CD14-positive monocyte (primary cell): ENCODE measurements around the gene DLG1. TPM values are rescaled to one million over a fixed set of nuclear protein-coding genes. Genes with fewer than 3 reads are reported as not detected.
A peak's percentile ranks its signal among the peaks of the same experiment; 100 is the strongest.

ENCODE experiments used
- DNase-seq, 3 donors: peaks; one replicate each; pipeline ENCODE4 v3.0.0-alpha.2; 2011 to 2022
- H2AFZ ChIP-seq: 2 replicates; pipeline ENCODE4 v1.6.0; 2012; ENCODE audit warnings: mild to moderate bottlenecking, low read depth, low read length, inconsistent platforms; ENCODE audit not compliant: insufficient read depth, poor library complexity, severe bottlenecking
- H3K27ac ChIP-seq, 2 donors: 1 replicate in 1 of 2; 2 replicates in 1 of 2; pipeline ENCODE4 v1.5.1; 2012 to 2013; ENCODE audit warnings: low read length in 2 of 2, control low read depth in 1 of 2, inconsistent platforms in 1 of 2, low read depth in 1 of 2, mild to moderate bottlenecking in 1 of 2
- H3K27me3 ChIP-seq, 2 donors: one replicate each; pipeline versions ENCODE4 v1.6.0 to v1.6.1; 2011 to 2013; ENCODE audit warnings: low read length in 2 of 2; ENCODE audit not compliant: control insufficient read depth in 2 of 2, insufficient read depth in 2 of 2
- H3K36me3 ChIP-seq, 2 donors: replicated peaks in 1 of 2; 1 replicate in 1 of 2; 2 replicates in 1 of 2; pipeline versions ENCODE4 v1.5.1 to v1.6.1; 2012 to 2013; ENCODE audit warnings: low read length in 2 of 2, control low read depth in 1 of 2, inconsistent platforms in 1 of 2, mild to moderate bottlenecking in 1 of 2; ENCODE audit not compliant: insufficient read depth in 2 of 2, control insufficient read depth in 1 of 2
- H3K4me1 ChIP-seq, 2 donors: 1 replicate in 1 of 2; 2 replicates in 1 of 2; pipeline versions ENCODE4 v1.5.1 to v1.6.1; 2012 to 2013; ENCODE audit warnings: low read length in 2 of 2, control low read depth in 1 of 2, inconsistent platforms in 1 of 2, mild to moderate bottlenecking in 1 of 2, moderate library complexity in 1 of 2; ENCODE audit not compliant: insufficient read depth in 2 of 2, control insufficient read depth in 1 of 2
- H3K4me2 ChIP-seq: replicated peaks from 2 replicates; pipeline ENCODE3; 2012; ENCODE audit warnings: low read length, moderate library complexity, mild to moderate bottlenecking; ENCODE audit not compliant: poor library complexity, severe bottlenecking; ENCODE audit errors: extremely low read depth
- H3K4me3 ChIP-seq, 3 experiments: fragments of 200-600 bp in 1 of 3; sonication (generic) in 1 of 3; replicated peaks in 1 of 3; 1 replicate in 2 of 3; 2 replicates in 1 of 3; pipeline ENCODE4 v1.5.1; 2011 to 2013; ENCODE audit warnings: low read length in 3 of 3, mild to moderate bottlenecking in 3 of 3, control low read depth in 2 of 3, low read depth in 2 of 3, inconsistent platforms in 1 of 3, moderate library complexity in 1 of 3
- H3K79me2 ChIP-seq: 2 replicates; pipeline ENCODE4 v1.6.0; 2012; ENCODE audit warnings: mild to moderate bottlenecking, control low read depth, inconsistent platforms, low read length, moderate library complexity; ENCODE audit not compliant: insufficient read depth
- H3K9ac ChIP-seq: 2 replicates; pipeline ENCODE4 v1.6.0; 2017; ENCODE audit warnings: low read length, mild to moderate bottlenecking; ENCODE audit not compliant: insufficient read depth, poor library complexity, severe bottlenecking
- H3K9me3 ChIP-seq, 2 donors: replicated peaks in 1 of 2; 1 replicate in 1 of 2; 2 replicates in 1 of 2; pipeline versions ENCODE4 v1.5.1 to v1.6.1; 2012 to 2013; ENCODE audit warnings: low read length in 2 of 2, control low read depth in 1 of 2; ENCODE audit not compliant: control insufficient read depth in 1 of 2, insufficient read depth in 1 of 2
- H4K20me1 ChIP-seq: 2 replicates; pipeline ENCODE4 v1.6.0; 2012; ENCODE audit warnings: mild to moderate bottlenecking, low read length, control low read depth, moderate library complexity; ENCODE audit not compliant: insufficient read depth
- H3K27ac Mint-ChIP-seq, 7 donors: one replicate each; pipeline ENCODE4 v1.8.0; 2020; ENCODE audit warnings: mild to moderate bottlenecking in 7 of 7, mixed read lengths in 7 of 7, moderate library complexity in 6 of 7, inconsistent platforms in 2 of 7
- H3K27me3 Mint-ChIP-seq, 3 donors: one replicate each; pipeline ENCODE4 v1.8.0; 2021 to 2022; ENCODE audit warnings: low read depth in 3 of 3, mild to moderate bottlenecking in 3 of 3, mixed read lengths in 3 of 3, moderate library complexity in 3 of 3, inconsistent platforms in 1 of 3
- H3K36me3 Mint-ChIP-seq, 2 donors: one replicate each; pipeline ENCODE4 v1.8.0; 2020; ENCODE audit warnings: mixed read lengths in 2 of 2, inconsistent platforms in 1 of 2, mild to moderate bottlenecking in 1 of 2
- H3K4me1 Mint-ChIP-seq: one replicate; pipeline ENCODE4 v1.8.0; 2020; ENCODE audit warnings: mild to moderate bottlenecking, mixed read lengths
- H3K4me3 Mint-ChIP-seq, 2 donors: one replicate each; pipeline ENCODE4 v1.8.0; 2020; ENCODE audit warnings: mild to moderate bottlenecking in 2 of 2, mixed read lengths in 2 of 2, moderate library complexity in 1 of 2
- H3K9me3 Mint-ChIP-seq, 7 donors: one replicate each; pipeline ENCODE4 v1.8.0; 2020 to 2022; ENCODE audit warnings: mixed read lengths in 7 of 7, mild to moderate bottlenecking in 6 of 7, moderate library complexity in 6 of 7, inconsistent platforms in 2 of 7
- CTCF ChIP-seq: fragments of 200-600 bp; IDR thresholded peaks from one replicate; pipeline ENCODE4 v1.8.0; 2022; ENCODE audit warnings: antibody characterized with exemption, mild to moderate bottlenecking
- WGBS: methylation state at CpG from one replicate; pipeline ENCODE4 v1.1.5; 2013; ENCODE audit warnings: missing lambda C conversion rate; ENCODE audit not compliant: insufficient coverage; 5-methylcytosine and 5-hydroxymethylcytosine counted together
- intact Hi-C, 2 donors: fragments of 100-400 bp; cut with micrococcal nuclease; formaldehyde crosslinking; loops; one replicate each; pipeline versions ENCODE4 v1.15.0 to v1.15.1; 2023
- polyA plus RNA-seq, 3 donors: library from polyadenylated mRNA; depleted of rRNA in 1 of 3; unstranded in 2 of 3; stranded (reverse) in 1 of 3; fragments of 300-500 nt in 2 of 3; fragments of >200 nt in 1 of 3; fragmentation: Illumina TruSeq in 2 of 3; gene quantifications; 1 replicate in 2 of 3; 2 replicates in 1 of 3; pipeline ENCODE4 v1.2.3, GENCODE V29; 2012 to 2021

Gene DLG1
- polyA plus RNA-seq, 3 donors = 6.5 to 21.9 (median 10.2) TPM

DNA sequence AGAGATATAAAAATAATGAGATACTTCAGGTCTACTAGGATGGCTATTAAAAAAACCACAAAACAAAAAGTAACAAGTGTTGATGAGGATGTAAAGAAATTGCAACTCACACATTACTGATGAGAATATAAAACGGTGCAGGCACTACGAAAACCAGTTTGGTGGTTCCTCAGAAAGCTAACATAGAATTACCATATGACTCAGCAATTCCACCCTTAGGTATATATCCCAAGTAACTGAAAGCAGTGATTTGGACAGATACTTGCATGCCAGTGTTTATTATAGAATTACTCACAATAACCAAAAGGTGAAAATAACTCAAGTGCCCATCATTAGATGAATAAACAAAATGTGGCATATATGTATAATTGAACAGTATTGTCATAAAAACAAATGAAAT lies 181.3 kb downstream of the DLG1 start:
- WGBS = no CpG with 5 or more reads among the region's 2 CpGs
- no peaks in the 10 kb centered on the region for H3K79me2 ChIP-seq

DNA sequence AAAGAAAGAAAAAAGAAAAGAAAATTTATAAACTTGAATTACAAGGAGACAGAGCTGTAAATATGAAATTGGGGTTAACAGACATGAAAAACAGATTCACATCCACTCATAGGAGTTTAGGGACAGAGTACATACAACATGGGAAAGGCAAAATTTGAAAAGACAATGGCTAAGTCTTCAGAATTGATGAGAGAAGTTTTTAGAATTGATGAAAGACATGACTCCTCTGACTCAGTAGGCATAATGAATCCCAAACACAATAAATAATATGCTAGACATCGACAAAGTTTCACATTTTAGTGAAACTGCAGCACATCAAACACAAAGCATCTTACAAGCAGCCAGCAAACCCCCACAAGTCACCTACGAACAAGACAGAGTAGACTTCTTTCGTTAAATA lies 184.4 kb downstream of the DLG1 start:
- H3K27me3 Mint-ChIP-seq = no peaks in the 10 kb centered on the region
- H3K27me3 ChIP-seq = no peaks in the 10 kb centered on the region
- DNase-seq = no peak
- peaks cover 21 to 64% of the 10 kb centered on the region in 2 donors for H3K36me3 ChIP-seq
- intact Hi-C loops = no loop called here
- no peaks in the 10 kb centered on the region for H3K9me3 ChIP-seq
- H3K36me3 Mint-ChIP-seq = peaks cover 47 to 55% of the 10 kb centered on the region in 2 donors
- H3K27ac Mint-ChIP-seq = no peak overlapping the region
- H3K9ac ChIP-seq = no peak overlapping the region
- H3K4me2 ChIP-seq = no peak overlapping the region
- TF ChIP-seq CTCF = no peak
- no peak overlapping the region for H3K27ac ChIP-seq
- no peak overlapping the region for H3K4me3 ChIP-seq
- H2AFZ ChIP-seq = no peak overlapping the region
- H4K20me1 ChIP-seq = no peaks in the 10 kb centered on the region
- peaks cover 0 to 2% (median 0%) of the 10 kb centered on the region in 7 donors for H3K9me3 Mint-ChIP-seq
- H3K79me2 ChIP-seq = no peaks in the 10 kb centered on the region
- no peak overlapping the region for H3K4me3 Mint-ChIP-seq
- no CpG with 5 or more reads among the region's 3 CpGs for whole genome bisulfite sequencing
- peaks cover 2% of the 10 kb centered on the region for H3K4me1 Mint-ChIP-seq
- H3K4me1 ChIP-seq = no peaks in the 10 kb centered on the region

More for the DNA sequence above, 181.3 kb downstream of the DLG1 start:
- DNase-seq = peak in 2 of 3 donors; percentile 5 to 8
- no peak for TF ChIP-seq CTCF
- Histone ChIP-seq H3K4me2 (no peak overlapping the region), H3K27ac (no peak overlapping the region), H3K4me3 (no peak overlapping the region), H2AFZ (no peak overlapping the region), H4K20me1 (no peaks in the 10 kb centered on the region), H3K27me3 (no peaks in the 10 kb centered on the region), H3K9ac (no peak overlapping the region), H3K9me3 (no peaks in the 10 kb centered on the region), H3K36me3 (peaks cover 11 to 36% of the 10 kb centered on the region in 2 donors), H3K4me1 (no peaks in the 10 kb centered on the region)
- H3K9me3 Mint-ChIP-seq = peaks cover 0 to 2% (median 0%) of the 10 kb centered on the region in 7 donors
- H3K4me3 Mint-ChIP-seq = no peak overlapping the region
- H3K27me3 Mint-ChIP-seq = no peaks in the 10 kb centered on the region
- intact Hi-C loops = no loop called here
- H3K36me3 Mint-ChIP-seq = peaks cover 28 to 50% of the 10 kb centered on the region in 2 donors
- peaks cover 2% of the 10 kb centered on the region for H3K4me1 Mint-ChIP-seq
- no peak overlapping the region for H3K27ac Mint-ChIP-seq
